Motor neuron (in vitro differentiated cells): Measurements from ENCODE around the gene SH3RF3. TPM values are rescaled to one million over a fixed set of nuclear protein-coding genes. Genes with fewer than 3 reads are reported as not detected.

Source experiments
- ATAC-seq, 8 experiments: fragments of 200-7000 bp; cut with Tn5 transposase; replicated peaks in 6 of 8; 2 replicates each; pipeline ENCODE4 v1.8.0; 2021; ENCODE audit warnings: mild to moderate bottlenecking in 8 of 8, moderate library complexity in 8 of 8
- H3K27ac ChIP-seq, 2 donors: fragments of 250-450 bp; sonication (Bioruptor Pico); 2 replicates each; pipeline ENCODE4 v1.9.0; 2021; ENCODE audit warnings: antibody characterized with exemption in 2 of 2, mild to moderate bottlenecking in 2 of 2, moderate library complexity in 1 of 2
- H3K4me1 ChIP-seq, 2 donors: fragments of 250-450 bp; sonication (Bioruptor Pico); replicated peaks in 1 of 2; 2 replicates each; pipeline ENCODE4 v1.6.1; 2021; ENCODE audit warnings: antibody characterized with exemption in 2 of 2, mild to moderate bottlenecking in 2 of 2, moderate library complexity in 1 of 2
- H3K4me3 ChIP-seq, 5 donors: fragments of 250-450 bp; sonication (Bioruptor Pico); 2 replicates each; pipeline ENCODE4 v1.9.0; 2021; ENCODE audit warnings: antibody characterized with exemption in 5 of 5, mild to moderate bottlenecking in 5 of 5, moderate library complexity in 4 of 5
- WGBS, 10 experiments: fragments of 450-650 bp; shearing (Covaris generic); methylation state at CpG; one replicate each; pipeline ENCODE4 v1.0.0; 2022; 5-methylcytosine and 5-hydroxymethylcytosine counted together
- in situ Hi-C, 9 experiments: fragments of 400-800 bp; cut with MboI; loops; one replicate each; pipeline ENCODE4 v1.15.0; 2021; ENCODE audit warnings: low sequenced_read_pairs in 9 of 9, low pct_unique_long_range_greater_than_20kb in 2 of 9; ENCODE audit not compliant: unreplicated experiment in 9 of 9
- total RNA-seq, 8 experiments: library from RNA; unstranded; fragments of 300-600 nt; gene quantifications; 2 replicates each; pipeline versions ENCODE4 v1.2.3 to v1.2.4, GENCODE V29; 2022

Gene SH3RF3
- total RNA-seq, 8 experiments from 2014 or later = 0.13 to 6.5 (median 3.2) TPM

GRCh38 chr2:109471658-109472057 is 342.7 kb downstream of the SH3RF3 start:
- Histone ChIP-seq H3K4me1 (peaks cover 39 to 45% of the 10 kb centered on the region in 2 donors), H3K4me3 (no peak overlapping the region), H3K27ac (no peak overlapping the region)
- WGBS, 10 experiments = 43 to 80% methylated on average over 1 to 2 of the region's 3 CpGs; no CpG with 5 or more reads in 8 of the 10 experiments
- in situ Hi-C loops = no loop called here
- ATAC-seq = no peak

- WGBS, 10 experiments = 20 to 96% (median 63%) methylated on average over 3 to 13 of the region's 14 CpGs; no CpG with 5 or more reads in 3 of the 10 experiments
- Histone ChIP-seq H3K27ac (peak overlapping the region in 1 of 2 donors; percentile 32), H3K4me1 (peaks cover 34 to 40% of the 10 kb centered on the region in 2 donors), H3K4me3 (no peak overlapping the region)
- in situ Hi-C loops = no loop called here
- peak in 2 of 8 experiments; percentile 47 to 53 for ATAC-seq
Measured at GRCh38 chr2:109472331-109472959, 343.4 kb downstream of the SH3RF3 start.

GRCh38 chr2:109472974-109473373 is 344.0 kb downstream of the SH3RF3 start:
- Histone ChIP-seq H3K4me1 (peaks cover 35 to 42% of the 10 kb centered on the region in 2 donors), H3K4me3 (no peak overlapping the region), H3K27ac (peak overlapping the region in 1 of 2 donors; percentile 28)
- 0 to 71% (median 14%) methylated on average over 2 to 9 of the region's 10 CpGs; no CpG with 5 or more reads in 4 of the 10 experiments for WGBS, 10 experiments
- ATAC-seq = peak in 5 of 8 experiments; percentile 67 to 82 (median 73)
- in situ Hi-C loops = no loop called here

- no peak overlapping the region for H3K27ac ChIP-seq
- H3K4me3 ChIP-seq = no peak overlapping the region
- ATAC-seq = no peak
- peaks cover 38 to 43% of the 10 kb centered on the region in 2 donors for H3K4me1 ChIP-seq
- WGBS, 10 experiments = 83 to 100% (median 100%) methylated on average over 1 to 5 of the region's 12 CpGs; no CpG with 5 or more reads in 5 of the 10 experiments
- in situ Hi-C loops = no loop called here
Measured at GRCh38 chr2:109473616-109474318, 344.8 kb downstream of the SH3RF3 start.

GRCh38 chr2:109474319-109474825 is 345.4 kb downstream of the SH3RF3 start:
- 40 to 100% (median 74%) methylated on average over 1 to 9 of the region's 11 CpGs; no CpG with 5 or more reads in 7 of the 10 experiments for WGBS, 10 experiments
- in situ Hi-C loops = no loop called here
- Histone ChIP-seq H3K4me3 (no peak overlapping the region), H3K4me1 (peaks cover 38 to 43% of the 10 kb centered on the region in 2 donors), H3K27ac (no peak overlapping the region)
- no peak for ATAC-seq

GRCh38 chr2:109475531-109476210 is 346.7 kb downstream of the SH3RF3 start:
- 20 to 100% (median 82%) methylated on average over 1 to 5 of the region's 6 CpGs; no CpG with 5 or more reads in 1 of the 10 experiments for WGBS, 10 experiments
- Histone ChIP-seq H3K4me1 (peaks cover 34 to 40% of the 10 kb centered on the region in 2 donors), H3K27ac (no peak overlapping the region), H3K4me3 (no peak overlapping the region)
- in situ Hi-C loops = loop anchor here in 1 of 9 experiments (25.0 kb wide), 1 partner anchor 338 kb away; the partner anchor contains the start of gene SH3RF3
- no peak for ATAC-seq

GRCh38 chr2:109476641-109477441 is 347.8 kb downstream of the SH3RF3 start:
- in situ Hi-C loops = loop anchor here in 1 of 9 experiments (25.0 kb wide), 1 partner anchor 340 kb away; the partner anchor contains the start of gene SH3RF3
- no peak overlapping the region for H3K27ac ChIP-seq
- no peak overlapping the region for H3K4me3 ChIP-seq
- H3K4me1 ChIP-seq = peaks cover 33 to 34% of the 10 kb centered on the region in 2 donors
- no peak for ATAC-seq
- WGBS, 10 experiments = 80 to 100% (median 86%) methylated on average over 1 to 5 of the region's 10 CpGs; no CpG with 5 or more reads in 4 of the 10 experiments

- in situ Hi-C loops = loop anchor here in 1 of 9 experiments (25.0 kb wide), 1 partner anchor 342 kb away; the partner anchor contains the start of gene SH3RF3
- Histone ChIP-seq H3K4me3 (no peak overlapping the region), H3K27ac (no peak overlapping the region), H3K4me1 (peaks cover 27 to 29% of the 10 kb centered on the region in 2 donors)
- 79 to 100% (median 91%) methylated on average over 2 to 8 of the region's 12 CpGs; no CpG with 5 or more reads in 3 of the 10 experiments for WGBS, 10 experiments
- no peak for ATAC-seq
Measured at GRCh38 chr2:109478906-109479493, 350.0 kb downstream of the SH3RF3 start.

GRCh38 chr2:109479804-109480203 is 350.8 kb downstream of the SH3RF3 start:
- Histone ChIP-seq H3K27ac (no peak overlapping the region), H3K4me1 (peaks cover 21 to 23% of the 10 kb centered on the region in 2 donors), H3K4me3 (no peak overlapping the region)
- WGBS, 10 experiments = 75 to 100% (median 90%) methylated on average over 1 to 5 of the region's 7 CpGs; no CpG with 5 or more reads in 7 of the 10 experiments
- in situ Hi-C loops = loop anchor here in 1 of 9 experiments (25.0 kb wide), 1 partner anchor 343 kb away; the partner anchor contains the start of gene SH3RF3
- peak in 4 of 8 experiments; percentile 31 to 61 (median 46) for ATAC-seq

GRCh38 chr2:109480486-109481195 is 351.6 kb downstream of the SH3RF3 start:
- peaks cover 21 to 23% of the 10 kb centered on the region in 2 donors for H3K4me1 ChIP-seq
- ATAC-seq = no peak
- no peak overlapping the region for H3K4me3 ChIP-seq
- in situ Hi-C loops = loop anchor here in 1 of 9 experiments (25.0 kb wide), 1 partner anchor 343 kb away; the partner anchor contains the start of gene SH3RF3
- no peak overlapping the region for H3K27ac ChIP-seq
- WGBS, 10 experiments = 40 to 100% (median 87%) methylated on average over 1 to 6 of the region's 10 CpGs; no CpG with 5 or more reads in 2 of the 10 experiments

- ATAC-seq = no peak
- H3K4me1 ChIP-seq = peaks cover 21 to 23% of the 10 kb centered on the region in 2 donors
- in situ Hi-C loops = loop anchor here in 1 of 9 experiments (25.0 kb wide), 1 partner anchor 344 kb away; the partner anchor contains the start of gene SH3RF3
- 93 to 96% methylated on average over 3 to 7 of the region's 9 CpGs; no CpG with 5 or more reads in 8 of the 10 experiments for WGBS, 10 experiments
- H3K4me3 ChIP-seq = no peak overlapping the region
- no peak overlapping the region for H3K27ac ChIP-seq
Measured at GRCh38 chr2:109481196-109481555, 352.2 kb downstream of the SH3RF3 start.
